PC-3 (cell line): ENCODE results near the gene NR5A1.

Source experiments
- CTCF ChIP-seq: fragments of 300-600 bp; sonication (generic); conservative IDR thresholded peaks from 2 replicates; pipeline ENCODE4 v1.5.1; 2017; ENCODE audit warnings: antibody characterized with exemption, low read depth, mild to moderate bottlenecking, low read length
- EZH2 ChIP-seq: fragments of 300-600 bp; sonication (generic); IDR thresholded peaks from one replicate; pipeline ENCODE4 v1.6.1; 2017; ENCODE audit warnings: antibody characterized with exemption, mild to moderate bottlenecking, low read length; ENCODE audit not compliant: unreplicated experiment
- EZH2phosphoT487 ChIP-seq: fragments of 300-600 bp; sonication (generic); IDR thresholded peaks from 2 replicates; pipeline ENCODE4 v1.6.1; 2018; ENCODE audit warnings: mild to moderate bottlenecking, antibody characterized with exemption, low read length, borderline replicate concordance

- TF ChIP-seq CTCF (no peak), EZH2 (no peak), EZH2phosphoT487 (no peak)
Measured at GRCh38 chr9:124450241-124450924, 56.8 kb downstream of the NR5A1 start, which contains the start of gene ADGRD2.
